K562 (cell line): Measurements from ENCODE around the gene PRR7. TPM values are rescaled to one million over a fixed set of nuclear protein-coding genes. Genes with fewer than 3 reads are reported as not detected.

Experiments used
- CUX1 ChIP-seq: fragments of 200-800 bp; sonication (Bioruptor generic); IDR thresholded peaks from 2 replicates; pipeline ENCODE4 v1.6.1; 2016; ENCODE audit warnings: missing genetic modification characterization, missing compliant biosample characterization
- HIVEP1 ChIP-seq: fragments of 250-450 bp; sonication (Bioruptor Pico); IDR thresholded peaks from 2 replicates; pipeline ENCODE4 v1.4.0; 2020; ENCODE audit warnings: mild to moderate bottlenecking
- RNF2 ChIP-seq: sonication (generic); IDR thresholded peaks from 2 replicates; pipeline ENCODE4 v1.6.1; 2016
- polyA plus RNA-seq, 8 experiments: library from polyadenylated mRNA; depleted of rRNA in 4 of 8; stranded (reverse) in 5 of 8; unstranded in 3 of 8; fragments of >200 nt; fragmentation: Nextera tagmentation in 2 of 8; fragmentation: Illumina TruSeq in 1 of 8; extraction: Ambion mirVana in 2 of 8; extraction: Trizol in 1 of 8; gene quantifications; 2 replicates each; pipeline versions ENCODE4 v1.2.1 to v1.2.3, GENCODE V29; 2011 to 2014; ENCODE audit warnings: inconsistent platforms in 1 of 8, missing spikeins in 1 of 8
- total RNA-seq, 7 experiments: library from RNA; depleted of rRNA in 6 of 7; stranded (reverse); fragments of >200 nt in 6 of 7; fragmentation: Illumina TruSeq in 2 of 7; extraction: Trizol in 2 of 7; gene quantifications; 2 replicates each; pipeline versions ENCODE4 v1.2.1 to v1.2.3, GENCODE V29; 2011 to 2021; ENCODE audit warnings: low replicate concordance in 1 of 7

PRR7 gene
- total and polyA plus RNA-seq, 9 of the 15 experiments (the other 6 are each of a cell fraction or from before 2014, with no cell fraction given) = 0.80 to 11.3 (median 10.4) TPM; not detected in 4

- TF ChIP-seq CUX1 (CRISPR knock-in tag) (no peak), RNF2 (0 out of 2 replicates have a peak, but pooled peaks have one; percentile 23), HIVEP1 (CRISPR knock-in tag) (no peak)
Observed at GRCh38 chr5:177426566-177427210, 19.9 kb upstream of the PRR7 start, which contains the start of gene GRK6 (continued).
